SW480 (cell line): ENCODE results near the gene NHEJ1.

Source experiments
- DNase-seq: peaks from one replicate; pipeline ENCODE4 v3.0.0-alpha.2; 2016; ENCODE audit warnings: low spot score

NHEJ1 gene

GRCh38 chr2:219029829-219030165, 130.8 kb downstream of the NHEJ1 start:
- peak; percentile 67 for DNase-seq

DNA sequence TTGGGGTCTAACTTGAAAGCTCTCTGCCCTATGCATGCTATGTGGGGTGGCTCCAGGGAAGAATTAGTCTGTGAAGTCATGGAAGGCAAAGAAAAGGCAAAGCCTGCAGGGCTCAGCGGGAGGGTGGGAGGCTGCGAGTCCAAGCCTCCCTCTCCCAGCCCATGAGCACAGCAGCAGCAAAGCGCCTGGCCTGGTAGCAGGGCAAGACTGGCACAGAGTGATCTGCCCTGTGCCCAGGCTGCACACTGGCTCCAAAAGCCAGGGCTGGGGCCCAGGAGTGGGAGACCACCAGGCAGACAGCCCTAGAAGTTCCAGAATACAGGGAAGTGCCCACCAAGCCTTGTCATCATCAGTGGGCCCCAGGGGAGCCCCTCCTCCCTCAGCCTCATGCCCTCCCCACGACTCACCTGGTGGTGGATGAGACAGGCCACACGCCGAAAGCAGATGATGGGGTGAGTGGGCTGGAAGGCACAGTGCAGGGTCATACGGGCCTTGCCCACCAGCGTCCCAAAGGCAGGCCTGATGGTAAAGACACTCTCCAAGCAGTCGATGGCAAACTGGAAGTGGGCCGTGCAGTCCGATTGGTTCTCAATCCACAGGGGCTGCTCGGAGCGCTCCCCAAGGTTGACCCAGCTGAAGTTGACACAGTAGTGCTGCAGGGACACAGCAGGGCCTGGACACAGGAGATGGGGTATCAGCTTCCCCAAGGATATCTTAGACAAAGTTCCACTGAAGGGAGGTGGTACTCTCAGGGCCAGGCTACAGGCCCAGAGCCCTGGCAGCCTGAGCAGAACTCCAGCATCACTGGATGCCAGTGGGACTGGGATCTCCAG, 131.4 kb downstream of the NHEJ1 start:
- no peak for DNase-seq

DNA sequence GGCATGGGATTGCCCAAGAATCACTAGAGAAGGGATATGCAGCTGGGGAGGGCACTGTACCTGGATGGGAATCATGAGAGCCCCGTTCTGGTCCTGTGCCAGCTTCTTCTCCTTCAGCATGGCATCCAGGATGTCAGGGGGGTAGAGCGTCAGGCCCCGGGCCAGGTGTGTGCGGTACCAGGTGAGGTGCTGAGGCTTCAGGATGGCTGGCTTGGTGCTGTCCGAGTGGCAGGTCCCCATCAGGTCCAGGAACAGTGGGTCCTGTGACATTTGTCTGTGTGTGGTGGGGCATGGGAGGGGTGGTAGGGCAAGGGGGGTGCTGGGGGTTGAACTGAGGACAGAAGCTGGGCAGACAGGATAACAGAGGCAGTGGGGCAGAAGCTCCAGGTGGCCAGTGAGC, 132.5 kb downstream of the NHEJ1 start:
- DNase-seq = no peak

DNA sequence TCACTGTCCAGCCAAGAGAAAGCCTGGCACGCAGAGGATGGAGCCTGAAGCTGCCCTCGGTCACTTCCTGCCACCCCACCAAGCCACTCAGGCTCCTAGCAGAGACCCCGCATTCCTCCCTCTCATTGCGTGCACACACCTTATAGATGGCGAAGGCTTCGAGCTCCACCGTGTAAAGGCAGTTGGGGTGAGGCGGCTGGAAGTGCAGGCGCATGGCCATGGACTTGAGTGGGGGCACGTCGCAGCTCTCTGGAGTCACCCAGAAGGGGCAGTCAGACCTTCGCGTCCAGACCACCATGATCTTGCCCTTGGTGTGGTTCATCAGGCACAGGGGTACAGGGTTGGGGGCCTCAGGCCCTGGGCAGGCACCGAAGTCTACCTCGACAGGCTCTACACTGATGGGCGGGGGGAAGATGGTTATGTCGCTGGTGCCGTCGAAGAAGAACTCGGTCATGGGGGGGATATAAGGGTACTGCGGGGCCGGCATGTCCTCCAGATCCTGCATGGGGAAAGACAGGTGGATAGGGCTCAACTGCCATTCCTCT, 133.0 kb downstream of the NHEJ1 start:
- DNase-seq = no peak

GRCh38 chr2:219026946-219027345, 133.7 kb downstream of the NHEJ1 start:
- no peak for DNase-seq

DNA sequence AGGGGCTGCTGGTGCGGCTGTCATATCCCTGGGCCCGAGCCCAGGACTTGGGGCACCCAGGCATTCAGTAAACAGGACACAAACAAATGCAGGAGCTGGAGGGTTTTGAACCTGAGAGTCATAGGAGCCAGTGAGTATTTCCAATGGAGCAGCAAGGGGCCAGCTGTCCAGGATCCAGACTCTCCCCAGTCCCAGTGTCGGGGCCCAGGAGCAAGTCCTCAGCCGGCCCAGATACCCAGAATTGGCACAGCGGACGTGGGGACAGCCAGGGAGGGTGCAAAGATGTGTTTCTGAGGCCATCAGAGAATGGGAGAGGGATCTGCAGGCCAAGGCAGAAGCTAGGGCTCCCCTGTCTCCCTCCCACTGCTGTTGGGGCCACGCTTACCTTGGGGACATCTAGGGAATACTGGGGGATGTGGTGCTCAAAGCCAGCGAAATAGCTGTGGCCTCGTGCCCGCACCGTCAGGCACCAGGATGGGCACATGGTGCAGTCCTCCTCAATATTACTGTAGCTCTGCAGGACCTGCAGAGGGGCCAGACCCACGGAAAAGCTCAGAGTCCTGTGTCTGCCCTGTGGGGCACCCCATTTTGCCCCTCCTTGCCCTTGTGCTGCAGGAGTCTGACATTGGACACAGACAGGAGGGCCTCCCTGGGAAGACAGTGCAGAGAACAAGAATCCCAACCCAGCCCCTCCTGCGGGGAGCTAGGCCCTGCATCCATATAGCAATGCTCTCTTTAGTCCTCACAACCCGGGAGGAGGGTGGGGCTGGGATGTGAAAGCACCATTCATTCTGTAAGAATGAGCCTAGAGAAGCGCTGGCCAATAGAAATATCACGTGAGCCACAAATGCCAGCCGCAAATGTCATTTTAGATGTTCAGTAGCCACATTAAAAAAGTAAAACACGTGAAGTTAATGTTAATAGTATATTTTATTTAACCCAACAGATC, 134.7 kb downstream of the NHEJ1 start:
- DNase-seq = no peak
